Lung (tissue), 12 donors: Measurements from ENCODE around the gene ADAMTS1. TPM values are rescaled to one million over a fixed set of nuclear protein-coding genes. Genes with fewer than 3 reads are reported as not detected.

Source experiments
- ATAC-seq: fragments of 200-7000 bp; cut with Tn5 transposase; one replicate; pipeline ENCODE4 v1.9.1; 2020; ENCODE audit warnings: moderate number of reproducible peaks; ENCODE audit not compliant: insufficient read depth, low FRiP score
- DNase-seq, 3 donors: peaks; one replicate each; pipeline ENCODE4 v3.0.0-alpha.2; 2013 to 2017
- H3K27ac ChIP-seq, 2 donors: one replicate each; pipeline ENCODE4 v1.5.1; 2013; ENCODE audit warnings: mild to moderate bottlenecking in 2 of 2, moderate library complexity in 2 of 2, control low read depth in 1 of 2, inconsistent platforms in 1 of 2, low read depth in 1 of 2, low read length in 1 of 2
- H3K27me3 ChIP-seq, 3 donors: one replicate each; pipeline ENCODE4 v1.5.1; 2013; ENCODE audit warnings: low read length in 2 of 3; ENCODE audit not compliant: control insufficient read depth in 3 of 3, insufficient read depth in 3 of 3
- H3K36me3 ChIP-seq, 4 donors: one replicate each; pipeline ENCODE4 v1.5.1; 2013; ENCODE audit warnings: low read length in 4 of 4, mild to moderate bottlenecking in 1 of 4, moderate library complexity in 1 of 4; ENCODE audit not compliant: control insufficient read depth in 4 of 4, insufficient read depth in 4 of 4
- H3K4me1 ChIP-seq, 5 donors: one replicate each; pipeline ENCODE4 v1.5.1; 2013; ENCODE audit warnings: low read length in 5 of 5, mild to moderate bottlenecking in 2 of 5, moderate library complexity in 1 of 5; ENCODE audit not compliant: control insufficient read depth in 5 of 5, insufficient read depth in 5 of 5
- H3K4me3 ChIP-seq: one replicate; pipeline ENCODE4 v1.5.1; 2013; ENCODE audit warnings: mild to moderate bottlenecking, control low read depth, moderate library complexity
- H3K9ac ChIP-seq, 2 donors: one replicate each; pipeline ENCODE4 v1.5.1; 2013; ENCODE audit warnings: low read length in 2 of 2, control low read depth in 1 of 2; ENCODE audit not compliant: insufficient read depth in 1 of 2
- H3K9me3 ChIP-seq, 4 donors: one replicate each; pipeline ENCODE4 v1.5.1; 2013; ENCODE audit warnings: low read length in 3 of 4, mild to moderate bottlenecking in 1 of 4, moderate library complexity in 1 of 4; ENCODE audit not compliant: control insufficient read depth in 4 of 4, insufficient read depth in 3 of 4
- WGBS, 2 donors: extraction: QIAGEN DNeasy Blood & Tissue Kit; methylation state at CpG; one replicate each; pipeline ENCODE4 v1.1.7; 2013; 5-methylcytosine and 5-hydroxymethylcytosine counted together
- polyA plus RNA-seq, 2 donors: library from polyadenylated mRNA; stranded (reverse); fragments of 200-250 nt; gene quantifications; one replicate each; pipeline ENCODE4 v1.2.1, GENCODE V29; 2013
- total RNA-seq, 2 donors: library from RNA; depleted of rRNA in 1 of 2; stranded (reverse); fragments of >200 nt in 1 of 2; gene quantifications; one replicate each; pipeline ENCODE4 v1.2.1, GENCODE V29; 2014 to 2021
- TF ChIP-seq, protein P1 (sequence below): IDR thresholded peaks from 2 replicates; pipeline ENCODE4 v1.5.1; 2012; ENCODE audit warnings: mild to moderate bottlenecking; ENCODE audit errors: control extremely low read depth, extremely low read depth
- donor health status: control.
- donor health status: control.
- donor health status: Bipolar disorder and iron deficiency.
- donor health status: healthy.
- donor health status: DM: yes; HTN: yes; CAD: no.

Gene ADAMTS1
- total and polyA plus RNA-seq, 4 donors = 15.3 to 165 (median 84.4) TPM

DNA sequence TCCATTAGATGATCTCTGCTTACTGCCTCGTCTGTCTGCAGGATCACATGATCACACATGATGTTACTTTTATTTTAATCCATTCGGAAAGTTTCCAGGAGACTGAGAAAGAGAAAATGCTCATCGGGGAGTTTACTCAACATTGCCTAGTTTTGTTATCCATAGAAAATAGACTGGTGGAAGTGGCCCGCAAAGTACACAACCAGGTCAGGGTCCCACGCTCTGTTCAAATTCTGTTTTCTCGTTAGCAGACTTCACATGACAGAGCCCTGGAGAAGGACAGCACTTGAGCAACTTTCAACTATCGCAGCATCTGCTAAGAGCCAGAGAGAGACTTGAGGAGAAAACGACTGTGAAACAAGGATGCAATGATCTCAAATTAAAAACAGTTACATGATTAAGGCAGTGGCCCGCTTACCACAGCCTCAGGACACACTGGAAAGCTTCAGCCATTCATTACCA lies 44.2 kb downstream of the ADAMTS1 start:
- DNase-seq = peak in 1 of 3 donors; percentile 52
- Histone ChIP-seq H3K4me3 (no peak overlapping the region), H3K27me3 (no peaks in the 10 kb centered on the region), H3K9ac (peak overlapping the region in 1 of 2 donors; percentile 53), H3K36me3 (no peaks in the 10 kb centered on the region), H3K27ac (no peak overlapping the region), H3K9me3 (no peaks in the 10 kb centered on the region), H3K4me1 (peaks cover 0 to 16% (median 8%) of the 10 kb centered on the region in 5 donors)
- TF ChIP-seq, protein P1, sequence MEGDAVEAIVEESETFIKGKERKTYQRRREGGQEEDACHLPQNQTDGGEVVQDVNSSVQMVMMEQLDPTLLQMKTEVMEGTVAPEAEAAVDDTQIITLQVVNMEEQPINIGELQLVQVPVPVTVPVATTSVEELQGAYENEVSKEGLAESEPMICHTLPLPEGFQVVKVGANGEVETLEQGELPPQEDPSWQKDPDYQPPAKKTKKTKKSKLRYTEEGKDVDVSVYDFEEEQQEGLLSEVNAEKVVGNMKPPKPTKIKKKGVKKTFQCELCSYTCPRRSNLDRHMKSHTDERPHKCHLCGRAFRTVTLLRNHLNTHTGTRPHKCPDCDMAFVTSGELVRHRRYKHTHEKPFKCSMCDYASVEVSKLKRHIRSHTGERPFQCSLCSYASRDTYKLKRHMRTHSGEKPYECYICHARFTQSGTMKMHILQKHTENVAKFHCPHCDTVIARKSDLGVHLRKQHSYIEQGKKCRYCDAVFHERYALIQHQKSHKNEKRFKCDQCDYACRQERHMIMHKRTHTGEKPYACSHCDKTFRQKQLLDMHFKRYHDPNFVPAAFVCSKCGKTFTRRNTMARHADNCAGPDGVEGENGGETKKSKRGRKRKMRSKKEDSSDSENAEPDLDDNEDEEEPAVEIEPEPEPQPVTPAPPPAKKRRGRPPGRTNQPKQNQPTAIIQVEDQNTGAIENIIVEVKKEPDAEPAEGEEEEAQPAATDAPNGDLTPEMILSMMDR = no peak
- WGBS, 2 donors = 67 to 77% methylated on average over 9 of the region's 9 CpGs
- ATAC-seq = no peak

DNA sequence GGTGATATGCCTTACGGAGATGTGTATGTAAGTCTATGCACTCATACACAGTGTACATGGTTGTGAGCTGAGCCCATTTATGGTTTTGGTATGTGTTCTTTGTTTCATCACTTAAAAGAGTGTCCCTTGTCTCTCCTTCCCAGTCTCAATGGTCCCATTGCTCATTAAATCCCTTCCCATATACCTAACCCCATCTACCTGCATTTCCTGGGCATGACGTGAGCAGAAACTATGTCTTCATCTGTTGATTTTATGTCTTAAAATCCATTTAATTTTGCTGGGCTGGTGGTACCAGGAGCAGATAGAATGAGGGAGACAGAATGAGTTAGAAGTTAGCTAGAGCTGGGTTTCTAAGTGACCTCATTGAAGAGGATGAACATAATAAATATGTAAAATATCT lies 44.8 kb downstream of the ADAMTS1 start:
- Histone ChIP-seq H3K4me1 (peaks cover 4 to 21% (median 8%) of the 10 kb centered on the region in 5 donors), H3K27ac (peak overlapping the region in 1 of 2 donors; percentile 45), H3K9me3 (no peaks in the 10 kb centered on the region), H3K4me3 (no peak overlapping the region), H3K36me3 (no peaks in the 10 kb centered on the region), H3K27me3 (no peaks in the 10 kb centered on the region), H3K9ac (no peak overlapping the region)
- DNase-seq (no peak), ATAC-seq (no peak)
- WGBS, 2 donors = 94 to 96% methylated on average over 2 of the region's 2 CpGs
- TF ChIP-seq, protein P1 = no peak

DNA sequence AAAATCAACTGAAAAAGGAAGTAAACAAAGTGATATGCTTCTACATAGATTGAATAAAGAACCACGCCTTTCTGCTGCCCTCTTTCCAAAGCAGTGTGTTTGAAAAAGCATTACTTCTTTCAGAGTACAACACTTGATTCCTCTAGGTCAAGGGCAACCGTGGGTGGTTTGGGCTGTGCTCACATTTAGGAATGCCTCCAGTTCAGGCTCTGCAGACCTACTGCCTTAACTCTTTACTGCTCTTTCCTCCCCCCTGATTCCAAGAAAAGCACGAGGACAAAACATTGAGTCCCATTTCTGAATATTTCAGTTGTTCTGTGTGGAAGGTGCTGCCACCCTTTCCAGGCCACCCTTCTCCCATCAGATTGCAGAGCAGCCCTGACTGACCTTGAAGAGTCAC lies 45.2 kb downstream of the ADAMTS1 start:
- Histone ChIP-seq H3K4me3 (no peak overlapping the region), H3K27me3 (no peaks in the 10 kb centered on the region), H3K36me3 (no peaks in the 10 kb centered on the region), H3K9ac (no peak overlapping the region), H3K4me1 (peaks cover 4 to 21% (median 8%) of the 10 kb centered on the region in 5 donors), H3K27ac (peak overlapping the region in 1 of 2 donors; percentile 45), H3K9me3 (no peaks in the 10 kb centered on the region)
- DNase-seq = peak in 1 of 3 donors; percentile 20
- TF ChIP-seq, protein P1 = no peak
- WGBS, 2 donors = 50 to 82% methylated on average over 3 of the region's 3 CpGs
- ATAC-seq = no peak
